ENCODE measurements around the gene PCSK6.

The PCSK6 gene

DNA sequence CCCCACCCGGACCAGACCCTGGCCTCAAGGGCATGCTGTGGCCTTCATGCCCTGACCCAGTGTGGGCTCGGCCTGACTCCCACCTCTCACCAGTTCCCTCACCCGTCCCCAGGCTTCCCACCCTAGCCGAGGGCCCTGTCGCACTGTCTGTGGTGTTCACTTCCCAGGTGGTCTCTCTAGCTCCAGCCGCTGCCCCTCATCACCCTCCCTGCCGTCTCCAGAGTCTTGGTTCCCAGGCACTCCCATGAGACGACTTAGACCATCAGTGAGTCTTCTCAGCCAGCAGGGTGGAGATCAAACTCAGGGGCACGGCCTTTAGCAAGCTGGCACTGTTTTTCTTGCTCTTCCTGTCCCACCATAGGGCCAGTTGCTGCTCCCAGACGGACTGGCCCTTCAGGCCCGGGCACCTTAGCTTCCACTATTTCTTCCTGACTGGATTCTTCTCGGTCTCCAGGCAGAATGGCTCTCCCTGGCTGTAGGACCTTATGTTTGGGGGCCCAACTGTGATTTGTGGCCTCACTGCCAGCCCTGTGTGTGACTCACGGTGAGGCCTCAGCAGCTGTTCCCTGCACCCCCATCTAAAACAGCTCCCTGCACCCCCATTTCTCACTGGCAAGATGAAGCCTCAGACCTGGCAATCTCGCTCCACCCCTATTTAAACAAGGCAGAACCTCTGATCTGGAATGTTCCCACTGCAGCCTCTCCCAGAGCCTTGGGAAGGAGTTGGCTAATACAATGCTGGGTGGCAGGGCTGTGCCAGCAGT, 9.4 kb upstream of the PCSK6 start:
- peak; percentile 38 for DNase-seq

DNA sequence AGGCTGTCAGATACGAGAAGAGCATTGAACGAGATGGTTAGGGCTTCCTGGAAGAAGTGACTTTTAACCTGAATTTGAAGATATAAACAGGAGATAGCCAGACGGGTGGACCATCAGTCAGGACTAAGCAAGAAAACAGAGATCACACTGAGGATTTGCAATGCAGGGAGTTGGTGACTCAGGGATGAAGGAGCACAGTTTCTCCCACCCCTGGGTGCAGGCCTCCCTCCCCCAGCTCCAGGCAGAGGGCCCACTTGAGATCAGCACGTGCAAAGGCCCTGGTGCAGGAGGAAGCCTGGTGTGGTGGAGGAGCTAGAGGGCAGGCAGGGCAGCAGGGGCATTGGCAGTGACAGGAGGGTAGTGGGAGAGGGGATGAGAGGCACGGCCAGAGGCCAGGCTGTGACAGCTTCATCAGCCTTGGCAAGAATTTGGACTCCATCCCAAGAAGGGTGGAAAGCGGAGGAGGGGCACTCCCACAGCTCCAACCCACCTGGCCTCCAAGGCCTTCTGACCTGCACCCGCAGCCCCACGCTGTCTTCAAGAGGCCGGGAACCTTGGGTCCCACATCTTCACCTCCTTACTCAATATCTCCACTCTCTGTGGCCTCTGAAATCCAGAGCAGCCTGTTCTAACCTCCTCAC, 8.7 kb upstream of the PCSK6 start:
- peak; percentile 32 for DNase-seq

DNA sequence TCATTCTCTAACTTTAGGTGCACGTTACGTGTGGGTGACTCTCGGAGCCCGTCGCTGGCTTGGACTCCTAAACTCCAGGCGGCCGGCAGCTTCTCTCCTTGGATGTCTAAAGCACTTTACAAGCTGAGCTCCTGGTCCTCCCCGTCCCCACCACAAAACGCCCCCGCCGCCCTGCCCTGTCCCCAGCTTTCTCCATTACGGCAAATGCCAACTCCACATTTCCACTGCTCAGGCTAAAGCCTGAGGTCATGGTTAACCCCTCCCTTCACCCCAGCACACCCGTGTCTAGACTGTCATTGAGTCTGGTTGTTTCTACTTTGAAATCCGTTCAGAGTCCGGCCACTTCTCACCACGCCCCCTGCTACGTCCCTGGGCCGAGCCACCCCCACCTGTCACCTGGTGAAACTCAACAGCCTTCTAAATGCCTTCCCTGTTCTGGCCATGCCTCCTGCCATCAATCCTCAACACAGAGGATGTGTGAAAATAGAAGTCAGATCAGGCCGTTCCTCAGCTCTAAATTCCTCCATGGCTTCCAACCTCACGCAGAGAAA, 8.1 kb upstream of the PCSK6 start:
- peak; percentile 40 for DNase-seq

DNA sequence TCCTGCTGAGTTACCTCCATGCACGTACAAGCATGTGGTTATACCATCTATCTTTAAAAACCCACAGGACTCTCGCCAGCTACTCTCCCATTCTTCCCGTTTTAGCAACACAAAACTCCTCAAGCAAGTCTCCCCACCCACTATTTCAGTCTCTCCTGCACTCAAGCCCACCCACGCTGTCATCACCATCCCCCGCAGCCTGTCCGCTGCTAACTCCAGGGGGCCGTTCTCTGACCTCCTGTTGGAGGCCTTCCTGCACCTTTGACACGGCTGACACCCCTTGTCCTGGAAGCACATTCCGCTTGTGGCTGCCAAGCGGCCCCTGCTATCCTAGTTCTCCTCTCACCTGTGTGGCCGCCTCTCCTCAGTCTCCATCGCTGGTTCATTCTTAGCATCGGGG, 7.5 kb upstream of the PCSK6 start:
- DNase-seq = peak; percentile 35

DNA sequence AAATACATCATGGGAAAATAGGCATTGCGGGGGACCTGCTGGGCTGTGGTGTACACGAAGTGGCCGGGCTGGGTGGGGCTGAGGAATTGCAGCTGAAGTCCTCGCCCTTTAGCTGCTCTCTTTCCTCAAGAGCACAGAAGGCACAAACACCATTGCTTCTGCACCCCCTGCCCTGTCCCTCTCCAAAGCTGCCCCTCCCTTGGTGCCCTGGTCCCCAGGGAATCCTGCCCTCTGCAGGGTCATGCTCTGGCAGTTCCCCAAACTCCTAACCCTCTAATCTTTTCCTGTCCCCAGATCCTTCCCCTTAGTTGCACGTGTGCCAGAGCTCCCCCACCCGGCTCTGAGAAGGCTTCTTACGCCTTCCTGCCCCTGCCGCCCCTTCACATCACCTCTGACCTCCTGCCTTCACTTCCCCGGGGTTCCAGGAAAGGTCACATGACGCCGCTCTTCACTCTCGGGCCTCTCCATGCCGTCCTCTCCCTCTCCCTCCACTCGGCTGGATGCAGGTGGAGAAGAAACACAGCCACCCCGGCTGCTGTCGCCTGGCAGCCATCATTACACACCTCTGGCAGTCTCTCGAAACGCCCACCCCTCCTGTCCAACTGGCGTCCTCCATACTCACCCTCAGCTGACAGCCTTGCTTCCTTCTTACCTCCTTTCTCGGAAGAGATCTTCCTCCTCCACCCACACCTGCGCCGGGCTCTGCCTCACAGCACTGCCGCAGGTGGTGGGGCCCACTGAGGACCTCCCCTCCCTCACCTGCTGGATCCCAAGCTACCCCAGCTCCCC, 6.9 kb upstream of the PCSK6 start:
- peak; percentile 35 for DNase-seq

DNA sequence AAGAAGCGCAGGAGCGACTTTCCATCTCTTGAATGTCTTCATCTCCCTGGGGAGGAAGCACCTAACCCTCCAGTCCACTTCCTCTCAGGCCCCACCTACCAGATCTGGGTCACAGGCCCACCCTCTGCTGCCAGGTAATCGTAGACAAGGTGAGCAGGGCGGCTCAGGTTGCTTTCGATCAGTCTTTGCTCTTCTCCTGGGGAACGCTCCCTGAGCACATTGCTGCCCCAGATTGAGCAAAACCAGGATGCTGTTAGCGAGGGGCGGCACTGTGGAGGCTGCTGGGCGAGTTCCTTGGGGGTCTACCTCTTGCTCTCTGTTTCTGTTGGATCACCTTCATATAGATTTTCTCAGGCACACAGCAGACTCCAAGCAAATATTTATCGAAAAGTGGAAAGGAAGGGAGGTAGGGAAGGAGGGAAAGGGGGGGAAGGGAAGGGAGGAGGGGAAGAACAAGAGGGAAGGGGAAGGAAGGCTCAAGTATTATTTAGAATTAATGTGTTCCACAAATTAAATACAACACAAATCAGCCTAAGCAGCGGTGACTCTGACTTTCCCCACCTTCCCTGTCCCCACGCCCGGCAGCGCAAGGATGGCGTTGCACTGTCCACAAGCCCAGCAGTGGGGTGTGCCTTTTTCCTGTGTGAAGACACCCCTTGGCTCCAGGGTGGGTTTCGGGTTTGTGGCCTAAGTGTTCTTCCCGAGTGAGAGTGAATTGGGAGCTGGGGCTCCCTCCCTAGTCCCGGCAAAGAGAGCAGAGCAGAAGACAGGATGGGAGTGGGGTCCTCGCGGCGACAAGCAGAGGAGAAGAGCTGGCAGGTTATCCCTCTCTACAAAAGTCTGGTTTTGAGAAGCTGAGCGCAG, 6.1 kb upstream of the PCSK6 start:
- DNase-seq = no peak

DNA sequence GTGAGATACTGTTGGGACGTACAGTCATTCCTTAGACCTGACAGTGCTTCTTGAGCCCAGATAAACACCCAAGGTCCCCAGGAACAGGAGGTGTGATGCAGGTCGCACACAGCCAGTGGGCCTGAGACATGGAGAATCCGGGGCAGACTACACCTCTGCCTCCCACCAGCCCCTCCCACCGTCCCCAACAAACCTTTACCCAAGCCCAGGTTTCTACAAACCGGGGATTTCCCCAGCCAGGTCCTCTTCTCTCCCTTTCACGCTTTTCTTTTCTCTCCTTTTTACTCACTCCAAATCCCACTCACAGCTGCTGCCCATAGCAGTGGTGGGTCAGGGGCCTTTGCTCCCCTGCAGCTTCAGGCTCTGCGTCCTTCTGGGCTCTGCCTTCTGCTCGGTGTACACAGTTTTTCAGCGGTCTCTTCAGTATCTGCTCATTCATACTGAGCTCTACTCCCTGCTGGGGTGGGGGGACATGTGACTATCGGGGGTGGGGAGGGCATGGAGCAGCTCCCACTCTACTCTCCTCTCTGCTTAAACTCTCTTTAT, 4.8 kb upstream of the PCSK6 start:
- DNase-seq = no peak

DNA sequence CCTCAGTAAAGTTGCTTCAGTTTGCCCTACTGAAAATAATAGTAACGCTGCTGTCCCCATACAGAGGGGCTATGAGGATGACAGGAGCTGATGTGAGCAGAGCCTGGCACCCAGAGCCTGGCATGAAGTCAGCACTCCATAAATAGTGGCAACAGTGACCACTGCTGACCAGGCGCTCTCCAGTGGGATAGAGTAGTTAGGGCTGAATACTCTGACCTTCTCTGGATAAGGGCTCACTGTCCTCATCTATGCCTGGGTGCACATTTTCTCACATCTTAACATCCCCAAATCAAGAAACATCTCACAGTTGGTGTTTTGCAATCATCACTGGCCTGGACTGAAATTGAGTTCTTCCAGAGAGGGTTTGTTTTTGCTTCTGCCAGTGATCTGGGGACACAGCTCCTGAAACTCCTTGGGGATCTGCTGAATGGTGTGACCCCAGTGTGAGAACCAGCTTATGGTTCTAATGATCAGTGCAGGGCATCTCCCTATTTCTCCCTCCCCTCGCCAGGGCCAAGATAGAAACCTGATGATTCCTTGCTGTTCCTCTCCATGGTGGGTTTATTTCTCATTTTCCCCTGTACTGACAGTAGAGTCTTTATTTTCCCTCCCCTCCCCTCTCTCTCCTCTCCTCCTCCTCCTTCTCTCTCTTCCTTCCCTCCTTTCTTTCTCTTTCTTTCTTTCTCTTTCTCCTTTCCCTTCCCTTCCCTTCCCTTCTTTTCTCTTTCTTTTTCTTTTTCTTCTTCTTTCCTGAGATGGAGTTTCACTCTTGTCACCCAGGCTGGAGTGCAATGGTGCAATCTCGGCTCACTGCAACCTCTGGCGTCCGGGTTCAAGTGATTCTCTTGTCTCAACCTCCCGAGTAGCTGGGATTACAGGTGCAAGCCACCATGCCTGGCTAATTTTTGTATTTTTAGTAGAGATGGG, 3.5 kb upstream of the PCSK6 start:
- DNase-seq = no peak

DNA sequence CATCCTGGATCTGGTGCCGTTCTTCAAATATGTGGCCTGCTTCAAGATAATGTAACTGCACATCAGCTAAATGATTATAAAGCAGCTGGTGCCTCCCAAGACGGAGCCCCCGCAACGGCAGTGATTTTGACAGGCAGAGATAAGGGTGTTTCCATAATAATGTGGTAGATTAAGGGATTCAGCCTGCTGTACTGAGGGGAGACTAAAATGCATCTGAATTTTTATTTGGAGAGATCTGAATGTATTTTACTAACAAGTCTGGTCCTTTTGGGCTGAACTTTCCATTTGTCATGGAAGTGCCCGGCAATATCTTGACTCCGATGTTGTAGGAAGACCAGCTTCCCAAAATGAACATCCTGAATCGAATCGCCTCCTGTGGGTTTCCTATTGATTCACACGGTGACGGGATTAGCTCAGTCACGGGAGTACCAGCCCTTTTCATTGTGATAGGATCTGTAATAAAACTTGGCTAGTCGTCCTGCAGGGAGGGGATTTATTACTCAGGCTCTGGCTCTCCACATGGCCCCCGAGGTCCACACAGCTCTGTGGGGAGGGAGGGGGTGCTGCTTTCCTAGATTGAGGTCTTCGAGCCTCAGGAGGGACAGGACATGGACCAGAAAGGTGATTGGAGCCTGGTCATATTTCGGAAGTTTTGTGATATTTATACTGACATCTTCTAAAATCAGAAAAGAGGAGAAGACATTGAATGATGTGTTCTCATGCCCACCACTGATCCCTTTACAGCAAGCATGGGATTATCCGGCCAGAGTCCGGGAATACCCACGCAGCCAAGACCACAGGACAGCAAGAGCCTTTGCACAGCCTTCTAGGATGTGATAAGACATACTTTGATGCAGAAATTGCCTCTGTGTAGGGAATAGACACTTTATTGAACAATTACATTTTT, 2.5 kb upstream of the PCSK6 start:
- DNase-seq = no peak

DNA sequence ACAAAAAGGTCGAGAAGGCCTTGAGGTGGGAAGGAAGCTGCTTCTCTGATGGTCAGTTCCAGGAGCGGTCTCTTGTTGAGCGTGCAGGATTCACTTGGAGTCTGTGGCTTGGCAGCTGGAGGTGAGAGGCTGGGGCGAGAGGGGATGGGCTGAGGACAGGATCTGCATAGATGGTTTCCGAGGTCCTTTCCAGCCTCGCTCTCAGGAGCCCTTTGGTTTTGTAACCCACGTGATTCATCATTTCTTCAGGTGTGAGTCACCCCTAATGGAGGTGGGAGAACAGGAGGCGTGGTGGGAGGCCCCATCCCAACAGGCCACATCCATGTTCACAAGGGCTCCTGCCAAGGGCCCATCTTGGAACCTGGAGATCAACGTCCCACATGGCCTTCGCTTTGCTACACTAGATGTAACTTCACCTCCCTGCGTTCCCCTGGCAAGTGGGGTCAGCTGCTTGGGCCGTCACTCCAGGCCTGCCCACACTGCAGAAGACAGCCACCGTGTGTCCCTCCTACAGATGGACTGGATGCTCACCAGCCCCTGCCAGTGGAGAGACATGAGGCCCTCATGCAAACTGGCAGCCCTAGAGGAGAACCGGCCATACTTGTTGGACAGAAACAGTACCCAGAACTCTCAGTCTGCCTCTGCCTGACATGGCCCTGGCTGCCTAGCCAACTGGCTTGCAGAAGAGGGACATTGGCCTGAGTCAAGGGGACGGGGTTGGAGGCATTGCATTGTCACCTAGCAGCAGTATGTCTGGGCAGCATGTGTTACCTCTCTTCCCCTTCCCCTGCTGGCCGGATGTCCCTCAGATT, 1.6 kb upstream of the PCSK6 start:
- no peak for DNase-seq

DNA sequence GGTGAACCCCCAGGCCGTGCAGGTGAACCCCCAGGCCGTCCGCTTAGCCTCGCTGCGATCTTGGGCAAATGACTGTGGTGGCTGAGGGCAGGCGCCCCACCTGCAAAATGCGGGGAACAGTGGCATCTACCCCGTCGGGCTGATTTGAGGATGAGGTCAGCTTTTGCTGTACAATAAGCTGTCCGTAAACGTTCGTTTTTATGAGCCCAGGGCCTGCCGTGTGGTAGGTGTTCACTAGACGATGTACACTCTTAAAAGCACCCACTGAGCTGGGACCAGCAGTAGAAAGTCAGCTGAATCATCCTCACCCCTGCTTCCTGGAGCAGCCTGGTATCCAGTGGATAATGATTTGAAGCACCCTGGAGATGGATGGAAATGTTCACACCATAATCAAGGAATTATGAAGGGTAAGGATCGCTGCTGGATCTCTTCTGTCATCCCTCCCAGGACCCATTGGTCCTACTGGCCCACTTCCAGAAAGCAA, 943 bp upstream of the PCSK6 start:
- no peak for DNase-seq

DNA sequence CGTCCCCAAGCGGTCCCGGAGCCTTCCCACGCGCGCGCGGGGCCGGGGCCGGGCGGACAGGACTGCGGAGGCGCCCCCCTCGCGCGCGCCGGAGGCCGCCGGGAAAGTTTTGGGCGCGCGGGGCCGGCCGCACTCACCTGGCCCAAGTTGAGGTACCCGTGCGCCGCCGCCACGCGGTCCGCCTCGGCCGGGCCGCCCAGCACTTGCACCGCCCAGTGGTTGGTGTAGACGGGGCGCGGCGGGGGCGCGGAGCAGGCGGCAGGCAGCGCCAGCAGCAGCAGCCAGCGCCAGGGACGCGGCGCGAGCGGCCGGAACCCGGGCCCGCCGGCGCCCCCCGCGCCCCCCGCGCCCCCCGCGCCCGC, 289 bp downstream of the PCSK6 start:
- DNase-seq = no peak

DNA sequence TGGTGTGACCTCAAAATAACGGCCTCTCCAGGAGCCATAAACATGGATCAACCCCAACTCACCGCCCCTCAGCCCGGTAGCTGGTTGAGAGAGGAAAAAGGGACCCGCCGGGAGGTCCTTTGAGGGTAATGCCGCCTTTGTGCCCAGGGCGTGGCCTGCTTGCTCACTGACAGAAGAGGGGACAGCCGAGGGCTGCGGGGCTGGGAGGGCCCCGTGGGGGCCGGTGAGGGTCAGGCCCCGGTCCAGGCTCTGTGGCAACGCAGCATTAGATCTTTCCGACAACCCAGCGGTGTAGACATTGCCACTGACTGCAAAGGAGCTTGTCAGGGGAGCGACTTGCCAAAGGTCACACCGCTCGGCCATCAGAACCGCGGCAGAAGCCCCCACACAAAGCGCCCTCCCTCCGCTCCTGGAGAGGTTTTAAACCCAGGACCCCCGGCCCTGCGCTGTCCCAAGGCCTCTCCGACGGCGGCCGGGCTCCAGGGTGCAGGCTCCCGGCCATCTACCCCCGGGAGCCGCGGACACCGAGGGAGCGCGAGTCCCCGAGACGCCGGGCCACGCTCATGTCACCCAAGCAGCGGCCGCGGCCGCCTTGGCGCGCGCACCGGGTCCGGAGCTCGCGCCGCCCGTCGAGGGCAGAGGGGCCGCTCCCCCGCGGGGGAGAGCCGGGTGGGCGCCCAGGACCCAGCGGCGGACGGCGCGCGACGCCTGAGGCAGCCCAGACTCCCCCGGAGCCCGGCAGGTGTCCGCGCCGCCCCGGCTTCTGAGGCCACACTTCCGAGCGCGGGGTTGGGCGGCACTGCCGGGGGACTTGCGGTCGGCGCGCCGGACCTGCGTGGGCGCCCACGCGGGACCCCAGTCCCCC, 975 bp downstream of the PCSK6 start:
- DNase-seq = no peak

DNA sequence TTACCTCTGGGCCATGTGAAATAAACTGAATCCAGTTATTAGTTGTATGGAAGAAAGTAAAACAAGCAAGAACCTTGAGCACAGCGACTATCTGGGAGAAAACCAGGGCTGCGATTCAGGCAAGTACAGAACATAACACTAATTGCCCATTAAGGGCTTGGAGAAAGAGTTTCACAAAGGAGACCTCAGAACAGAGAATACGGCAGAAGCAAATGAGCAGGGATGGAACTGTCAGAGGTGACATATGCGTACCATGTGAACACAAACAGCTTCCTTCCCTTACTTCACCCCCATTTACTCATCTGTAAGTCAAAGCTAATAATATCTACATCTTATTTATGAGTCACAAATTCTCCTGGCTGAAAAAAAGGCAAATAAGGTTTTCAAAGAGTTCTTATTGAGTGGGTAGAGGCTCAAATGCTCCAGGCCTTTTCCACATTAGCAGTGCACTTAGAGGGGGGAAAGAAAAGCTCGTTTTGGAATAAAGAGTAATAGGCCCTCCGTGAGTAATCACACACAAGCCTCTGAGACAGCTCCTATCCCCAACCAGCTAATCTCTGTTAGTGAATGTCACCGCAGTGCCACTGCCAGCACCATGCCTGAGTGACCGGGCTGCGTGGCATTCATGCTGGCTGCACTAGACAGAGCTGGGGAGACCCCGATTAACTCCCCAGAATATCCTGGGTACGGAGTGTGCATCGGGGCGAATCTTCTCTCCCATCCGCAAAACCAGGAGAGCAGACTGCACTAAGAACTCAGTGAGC, 2.6 kb downstream of the PCSK6 start:
- DNase-seq = no peak

DNA sequence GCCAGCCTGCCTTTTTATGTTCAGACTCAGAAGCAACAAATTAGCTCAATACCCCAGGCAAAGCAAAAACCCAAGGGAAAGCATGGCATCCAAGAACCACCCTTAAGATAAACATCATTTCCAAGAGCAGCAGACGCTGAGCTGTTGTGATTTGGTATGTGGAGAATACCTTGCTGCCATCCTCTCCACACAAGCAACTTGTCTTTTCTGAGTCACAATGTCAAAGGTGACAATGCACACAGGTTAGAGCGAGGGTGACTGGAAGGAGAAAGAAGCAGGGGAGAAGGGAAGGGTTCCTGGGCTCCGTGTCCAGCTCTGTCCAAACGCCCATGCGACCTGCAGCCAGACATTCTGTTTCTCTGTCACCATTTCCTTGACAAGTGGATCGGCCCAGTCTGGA, 6.0 kb downstream of the PCSK6 start:
- peak; percentile 37 for DNase-seq

DNA sequence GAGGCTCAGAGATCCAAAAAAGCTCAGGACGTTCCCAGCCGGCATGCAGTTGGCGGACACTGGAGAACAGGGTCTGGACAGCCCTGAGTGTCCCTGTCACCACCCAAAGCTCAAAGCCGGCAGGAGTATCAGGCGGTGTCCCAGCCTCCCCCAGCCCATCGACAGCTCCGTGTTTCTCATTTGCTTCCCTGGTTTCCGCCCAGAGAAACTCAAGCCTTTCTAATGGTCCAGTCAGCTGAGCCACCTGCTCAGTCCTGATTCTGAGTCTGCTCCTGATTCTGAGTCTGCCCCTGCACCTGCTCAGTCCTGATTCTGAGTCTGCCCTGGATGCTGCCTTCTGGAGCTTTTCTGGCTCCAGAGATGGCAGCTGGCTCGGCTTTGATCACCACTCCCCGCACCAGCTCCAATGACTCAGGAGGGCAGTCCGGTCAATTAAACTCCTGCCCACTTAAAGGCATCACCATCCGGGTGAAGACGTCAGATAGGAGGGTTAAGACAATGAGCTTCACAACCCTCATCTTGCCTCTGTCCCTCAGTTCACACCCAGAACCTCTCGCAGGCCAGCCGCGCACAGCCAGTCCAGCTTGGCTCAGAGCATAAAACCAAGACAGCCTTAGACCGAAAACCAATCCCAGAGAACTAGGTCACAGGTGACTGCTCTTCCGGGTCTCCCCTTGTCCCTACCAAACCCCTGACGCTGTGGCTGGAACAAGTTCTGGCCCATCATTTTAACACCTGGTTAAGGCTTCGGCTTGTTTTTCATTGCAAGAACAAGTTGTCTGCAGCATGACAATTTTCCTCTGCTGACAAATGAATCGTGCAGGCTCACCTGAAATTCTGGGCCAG, 6.8 kb downstream of the PCSK6 start:
- peak; percentile 30 for DNase-seq
